A549 (cell line): ENCODE results near the gene KLC3. TPM values are rescaled to one million over a fixed set of nuclear protein-coding genes. Genes with fewer than 3 reads are reported as not detected.

Experiments
- ATAC-seq, 2 experiments: fragments of 200-7000 bp in 1 of 2; fragments of >200 bp in 1 of 2; cut with Nextera tagmentation in 1 of 2; cut with Tn5 transposase in 1 of 2; 3 replicates each; pipeline versions ENCODE4 v1.8.0 to v1.9.1; 2018 to 2020; ENCODE audit warnings: mild to moderate bottlenecking in 1 of 2, moderate library complexity in 1 of 2
- CTCF ChIA-PET: fragments of 300-600 bp; sonication (Branson Sonifier 250); formaldehyde crosslinking; extraction: SDS; loops from one replicate; lab custom pipeline; 2021; ENCODE audit warnings: antibody characterized with exemption, inconsistent platforms; lab: Yijun Ruan, JAX
- POLR2A ChIA-PET: fragments of 350-600 bp; formaldehyde crosslinking; extraction: SDS; loops from one replicate; lab custom pipeline; 2021; ENCODE audit warnings: antibody characterized with exemption, inconsistent platforms; lab: Yijun Ruan, JAX
- DNase-seq, 2 experiments: peaks; one replicate each; pipeline versions ENCODE4 v3.0.0 to v3.0.0-alpha.2; 2011 to 2016; ENCODE audit warnings: low read depth in 1 of 2, low spot score in 1 of 2
- FAIRE-seq: peaks from 2 replicates; lab custom pipeline; 2011; peaks lifted over from hg19 to GRCh38; lab: Jason Lieb, UNC
- H3K27ac ChIP-seq, 2 experiments: fragments of >200 bp; sonication (Bioruptor Twin); formaldehyde crosslinking; 3 replicates each; pipeline ENCODE4 v1.5.1; 2016 to 2017
- H3K4me1 ChIP-seq: fragments of >200 bp; sonication (Bioruptor Twin); formaldehyde crosslinking; 3 replicates; pipeline ENCODE4 v1.6.1; 2016
- H3K4me2 ChIP-seq: fragments of >200 bp; sonication (Bioruptor Twin); formaldehyde crosslinking; 3 replicates; pipeline ENCODE4 v1.6.1; 2016
- H3K4me3 ChIP-seq: fragments of >200 bp; sonication (Bioruptor Twin); formaldehyde crosslinking; 3 replicates; pipeline ENCODE4 v1.5.1; 2016
- H3K9me3 ChIP-seq: fragments of >200 bp; sonication (Bioruptor Twin); formaldehyde crosslinking; 3 replicates; pipeline ENCODE4 v1.6.1; 2016
- CBX2 ChIP-seq: fragments of 200-600 bp; sonication (generic); IDR thresholded peaks from 2 replicates; pipeline ENCODE4 v1.6.1; 2016; ENCODE audit warnings: low read depth, mild to moderate bottlenecking, borderline replicate concordance
- CEBPB ChIP-seq, 2 experiments: fragments of >200 bp in 1 of 2; sonication (Bioruptor Twin) in 1 of 2; formaldehyde crosslinking in 1 of 2; IDR thresholded peaks; 2 replicates each; pipeline ENCODE4 v1.6.1; 2012 to 2016
- E2F6 ChIP-seq: IDR thresholded peaks from 2 replicates; pipeline ENCODE4 v1.6.1; 2012; ENCODE audit warnings: low read depth, borderline replicate concordance
- FOSB ChIP-seq: fragments of 250-450 bp; sonication (Bioruptor Pico); IDR thresholded peaks from 2 replicates; pipeline ENCODE4 v1.5.0; 2020; ENCODE audit warnings: mild to moderate bottlenecking, moderate library complexity
- GATA3 ChIP-seq: IDR thresholded peaks from 2 replicates; pipeline ENCODE4 v1.6.1; 2012; ENCODE audit warnings: borderline replicate concordance
- HEYL ChIP-seq: fragments of 250-450 bp; sonication (Bioruptor Pico); IDR thresholded peaks from 2 replicates; pipeline ENCODE4 v1.8.0; 2021; ENCODE audit warnings: mild to moderate bottlenecking, moderate library complexity
- HOXB13 ChIP-seq: fragments of 250-450 bp; sonication (Bioruptor Pico); IDR thresholded peaks from 2 replicates; pipeline ENCODE4 v1.5.0; 2020; ENCODE audit warnings: low read depth, mild to moderate bottlenecking, moderate library complexity
- JUNB ChIP-seq: fragments of >200 bp; sonication (Bioruptor Twin); formaldehyde crosslinking; IDR thresholded peaks from 2 replicates; pipeline ENCODE4 v1.6.1; 2016
- KDM1A ChIP-seq: fragments of 200-600 bp; sonication (generic); IDR thresholded peaks from 2 replicates; pipeline ENCODE4 v1.6.1; 2016; ENCODE audit warnings: low read depth, mild to moderate bottlenecking
- PBX3 ChIP-seq: IDR thresholded peaks from 2 replicates; pipeline ENCODE4 v1.6.1; 2012
- POLR2AphosphoS2 ChIP-seq: conservative IDR thresholded peaks from 2 replicates; pipeline ENCODE4 v1.6.1; 2012; ENCODE audit warnings: low read length, improper control_type of control experiment, inconsistent platforms
- RCOR1 ChIP-seq: fragments of 150-350 bp; IDR thresholded peaks from 2 replicates; pipeline ENCODE4 v1.6.1; 2014; ENCODE audit warnings: antibody characterized with exemption, low read length, low read depth
- TFCP2L1 ChIP-seq: fragments of 250-450 bp; sonication (Bioruptor Pico); IDR thresholded peaks from 2 replicates; pipeline ENCODE4 v1.5.0; 2021; ENCODE audit warnings: mild to moderate bottlenecking
- ZFP36 ChIP-seq: fragments of 450-650 bp; IDR thresholded peaks from 2 replicates; pipeline ENCODE4 v1.6.1; 2014; ENCODE audit warnings: borderline replicate concordance; ENCODE audit not compliant: partially characterized antibody
- ZNF302 ChIP-seq: fragments of 250-450 bp; sonication (Bioruptor Pico); IDR thresholded peaks from 2 replicates; pipeline ENCODE4 v1.9.0; 2021; ENCODE audit warnings: inconsistent platforms, mild to moderate bottlenecking, moderate library complexity
- ZSCAN20 ChIP-seq: fragments of 250-450 bp; sonication (Bioruptor Pico); IDR thresholded peaks from 2 replicates; pipeline ENCODE4 v1.8.0; 2022; ENCODE audit warnings: mild to moderate bottlenecking, moderate library complexity
- WGBS: methylation state at CpG from one replicate; pipeline ENCODE4 v1.1.6; 2017; ENCODE audit errors: missing lambda C conversion rate; 5-methylcytosine and 5-hydroxymethylcytosine counted together
- polyA plus RNA-seq, 4 experiments: library from polyadenylated mRNA; depleted of rRNA in 3 of 4; stranded (reverse); fragments of >200 nt; fragmentation: RNase III in 1 of 4; extraction: RNeasy Plus Mini Kit Qiagen cat#74134 plus additional on column Dnase treatment in 1 of 4; gene quantifications; 2 replicates in 3 of 4; 3 replicates in 1 of 4; pipeline ENCODE4 v1.2.3, GENCODE V29; 2011 to 2017
- TF ChIP-seq, protein P1 (sequence below): fragments of 200-600 bp; sonication (generic); IDR thresholded peaks from 2 replicates; pipeline ENCODE4 v1.6.1; 2016; ENCODE audit warnings: antibody characterized with exemption, mild to moderate bottlenecking, moderate library complexity
- TF ChIP-seq, protein P2 (sequence below): fragments of 250-450 bp; sonication (Bioruptor Pico); IDR thresholded peaks from 2 replicates; pipeline ENCODE4 v1.5.0; 2020; ENCODE audit warnings: low read depth, mild to moderate bottlenecking, moderate library complexity
- TF ChIP-seq, protein P3 (sequence below): fragments of >200 bp; sonication (Bioruptor Twin); formaldehyde crosslinking; IDR thresholded peaks from 3 replicates; pipeline ENCODE4 v1.5.1; 2016

KLC3 gene
- polyA plus RNA-seq, 2 of the 4 experiments (the other 2 are of a cell fraction) = 0.26 to 0.49 TPM

DNA sequence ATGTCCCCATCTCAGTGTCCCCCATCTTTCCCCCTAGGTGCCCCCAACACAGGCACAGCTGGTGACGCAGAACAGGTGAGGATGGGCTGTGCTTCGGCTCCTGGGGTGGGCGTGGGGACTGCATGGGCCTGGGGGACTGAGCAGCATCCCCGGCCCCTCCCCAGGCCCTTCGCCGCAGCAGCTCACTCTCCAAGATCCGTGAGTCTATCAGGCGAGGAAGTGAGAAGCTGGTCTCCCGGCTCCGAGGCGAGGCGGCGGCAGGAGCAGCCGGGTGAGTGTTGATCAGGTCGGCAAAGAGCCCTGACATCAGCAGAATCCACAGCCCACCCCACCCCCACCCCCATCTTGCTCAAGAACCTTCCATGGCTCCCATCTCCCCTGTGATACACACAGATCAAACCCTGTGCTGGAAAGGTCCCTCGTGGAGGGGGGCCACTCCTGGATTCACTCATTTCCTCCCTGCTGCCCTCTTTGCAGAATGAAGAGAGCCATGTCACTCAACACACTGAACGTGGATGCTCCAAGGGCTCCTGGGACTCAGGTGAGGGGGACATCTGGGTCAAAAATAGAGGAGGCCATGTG lies 10.0 kb downstream of the KLC3 start:
- FAIRE-seq = no peak
- Histone ChIP-seq H3K27ac (no peak overlapping the region), H3K4me2 (no peak overlapping the region), H3K4me3 (no peak overlapping the region), H3K4me1 (no peaks in the 10 kb centered on the region)
- no peak for DNase-seq
- WGBS = 86% methylated on average over 14 of the region's 17 CpGs
- CTCF ChIA-PET = interaction anchor here (0.8 to 3.5 kb wide), 3 partner anchors 12 to 53 kb away, joined by 3 to 25 read pairs (median 6); no protein-coding TSS in a partner anchor
- TF ChIP-seq RCOR1 (no peak), ZFP36 (no peak), E2F6 (no peak), CEBPB (IDR thresholded peaks at IDR 0.05) (no peak), KDM1A (no peak), HEYL (CRISPR knock-in tag) (no peak), JUNB (no peak), ZSCAN20 (CRISPR knock-in tag) (no peak), GATA3 (no peak), TFCP2L1 (CRISPR knock-in tag) (no peak), PBX3 (no peak), CBX2 (no peak), HOXB13 (CRISPR knock-in tag) (no peak)
- TF ChIP-seq, protein P1, sequence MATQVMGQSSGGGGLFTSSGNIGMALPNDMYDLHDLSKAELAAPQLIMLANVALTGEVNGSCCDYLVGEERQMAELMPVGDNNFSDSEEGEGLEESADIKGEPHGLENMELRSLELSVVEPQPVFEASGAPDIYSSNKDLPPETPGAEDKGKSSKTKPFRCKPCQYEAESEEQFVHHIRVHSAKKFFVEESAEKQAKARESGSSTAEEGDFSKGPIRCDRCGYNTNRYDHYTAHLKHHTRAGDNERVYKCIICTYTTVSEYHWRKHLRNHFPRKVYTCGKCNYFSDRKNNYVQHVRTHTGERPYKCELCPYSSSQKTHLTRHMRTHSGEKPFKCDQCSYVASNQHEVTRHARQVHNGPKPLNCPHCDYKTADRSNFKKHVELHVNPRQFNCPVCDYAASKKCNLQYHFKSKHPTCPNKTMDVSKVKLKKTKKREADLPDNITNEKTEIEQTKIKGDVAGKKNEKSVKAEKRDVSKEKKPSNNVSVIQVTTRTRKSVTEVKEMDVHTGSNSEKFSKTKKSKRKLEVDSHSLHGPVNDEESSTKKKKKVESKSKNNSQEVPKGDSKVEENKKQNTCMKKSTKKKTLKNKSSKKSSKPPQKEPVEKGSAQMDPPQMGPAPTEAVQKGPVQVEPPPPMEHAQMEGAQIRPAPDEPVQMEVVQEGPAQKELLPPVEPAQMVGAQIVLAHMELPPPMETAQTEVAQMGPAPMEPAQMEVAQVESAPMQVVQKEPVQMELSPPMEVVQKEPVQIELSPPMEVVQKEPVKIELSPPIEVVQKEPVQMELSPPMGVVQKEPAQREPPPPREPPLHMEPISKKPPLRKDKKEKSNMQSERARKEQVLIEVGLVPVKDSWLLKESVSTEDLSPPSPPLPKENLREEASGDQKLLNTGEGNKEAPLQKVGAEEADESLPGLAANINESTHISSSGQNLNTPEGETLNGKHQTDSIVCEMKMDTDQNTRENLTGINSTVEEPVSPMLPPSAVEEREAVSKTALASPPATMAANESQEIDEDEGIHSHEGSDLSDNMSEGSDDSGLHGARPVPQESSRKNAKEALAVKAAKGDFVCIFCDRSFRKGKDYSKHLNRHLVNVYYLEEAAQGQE = no peak
- TF ChIP-seq, all 56 proteins: peak for 0
- ATAC-seq = no peak
- POLR2A ChIA-PET = no interaction called here
- H3K9me3 ChIP-seq = no peaks in the 10 kb centered on the region

DNA sequence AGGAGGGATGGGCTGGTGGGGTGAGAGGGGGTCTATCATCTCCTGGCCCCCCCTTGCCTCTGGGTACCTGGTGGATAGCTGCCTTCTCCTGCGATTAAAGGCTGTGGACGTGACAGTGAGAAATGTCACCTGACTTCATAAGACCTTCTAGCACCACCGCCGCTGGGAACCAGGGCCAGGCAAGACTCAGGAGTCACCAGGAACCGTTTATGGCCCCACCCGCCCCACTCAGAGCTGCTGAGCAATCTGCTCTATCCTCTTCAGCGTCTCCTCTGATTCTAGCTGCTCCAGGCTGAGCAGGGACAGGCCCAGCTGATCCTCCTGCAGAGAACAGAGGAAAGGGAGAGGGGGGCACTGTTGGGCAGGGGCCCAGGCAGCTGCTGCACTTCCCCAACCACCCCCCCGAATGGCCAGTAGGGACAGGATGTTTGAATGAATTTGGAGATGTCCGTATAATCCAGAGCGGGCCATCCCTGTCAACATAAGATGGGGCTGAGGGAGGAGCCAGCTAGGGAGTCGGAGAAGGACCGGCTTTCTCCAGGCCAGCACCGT lies 10.9 kb downstream of the KLC3 start:
- POLR2A ChIA-PET = no interaction called here
- FAIRE-seq = no peak

More for the DNA sequence above, 10.9 kb downstream of the KLC3 start:
- H3K4me2 ChIP-seq = no peak overlapping the region
- H3K4me3 ChIP-seq = no peak overlapping the region
- H3K27ac ChIP-seq = no peak overlapping the region
- H3K9me3 ChIP-seq = no peaks in the 10 kb centered on the region
- WGBS = 82% methylated on average over 13 of the region's 13 CpGs
- no peak for TF ChIP-seq POLR2AphosphoS2
- TF ChIP-seq, protein P2, sequence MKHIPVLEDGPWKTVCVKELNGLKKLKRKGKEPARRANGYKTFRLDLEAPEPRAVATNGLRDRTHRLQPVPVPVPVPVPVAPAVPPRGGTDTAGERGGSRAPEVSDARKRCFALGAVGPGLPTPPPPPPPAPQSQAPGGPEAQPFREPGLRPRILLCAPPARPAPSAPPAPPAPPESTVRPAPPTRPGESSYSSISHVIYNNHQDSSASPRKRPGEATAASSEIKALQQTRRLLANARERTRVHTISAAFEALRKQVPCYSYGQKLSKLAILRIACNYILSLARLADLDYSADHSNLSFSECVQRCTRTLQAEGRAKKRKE (CRISPR knock-in tag) = no peak
- no peak for TF ChIP-seq FOSB (CRISPR knock-in tag)
- no peak for TF ChIP-seq ZNF302
- TF ChIP-seq, protein P3, sequence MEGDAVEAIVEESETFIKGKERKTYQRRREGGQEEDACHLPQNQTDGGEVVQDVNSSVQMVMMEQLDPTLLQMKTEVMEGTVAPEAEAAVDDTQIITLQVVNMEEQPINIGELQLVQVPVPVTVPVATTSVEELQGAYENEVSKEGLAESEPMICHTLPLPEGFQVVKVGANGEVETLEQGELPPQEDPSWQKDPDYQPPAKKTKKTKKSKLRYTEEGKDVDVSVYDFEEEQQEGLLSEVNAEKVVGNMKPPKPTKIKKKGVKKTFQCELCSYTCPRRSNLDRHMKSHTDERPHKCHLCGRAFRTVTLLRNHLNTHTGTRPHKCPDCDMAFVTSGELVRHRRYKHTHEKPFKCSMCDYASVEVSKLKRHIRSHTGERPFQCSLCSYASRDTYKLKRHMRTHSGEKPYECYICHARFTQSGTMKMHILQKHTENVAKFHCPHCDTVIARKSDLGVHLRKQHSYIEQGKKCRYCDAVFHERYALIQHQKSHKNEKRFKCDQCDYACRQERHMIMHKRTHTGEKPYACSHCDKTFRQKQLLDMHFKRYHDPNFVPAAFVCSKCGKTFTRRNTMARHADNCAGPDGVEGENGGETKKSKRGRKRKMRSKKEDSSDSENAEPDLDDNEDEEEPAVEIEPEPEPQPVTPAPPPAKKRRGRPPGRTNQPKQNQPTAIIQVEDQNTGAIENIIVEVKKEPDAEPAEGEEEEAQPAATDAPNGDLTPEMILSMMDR = no peak
- CTCF ChIA-PET = interaction anchor here (1.0 to 3.5 kb wide), 3 partner anchors 13 to 127 kb away, joined by 3 to 25 read pairs (median 6); no protein-coding TSS in a partner anchor
- DNase-seq (no peak), ATAC-seq (no peak)
- H3K4me1 ChIP-seq = no peaks in the 10 kb centered on the region
